Fibroblast of skin of abdomen (primary cell): ENCODE results near the gene RALGPS2.
A peak's percentile ranks its signal among the peaks of the same experiment; 100 is the strongest.

Experiments
- DNase-seq: peaks from one replicate; pipeline ENCODE4 v3.0.0-alpha.2; 2013

RALGPS2 gene

GRCh38 chr1:178926046-178926445, 201.0 kb downstream of the RALGPS2 start:
- no peak for DNase-seq

- no peak for DNase-seq
Measured at GRCh38 chr1:178927003-178927402, 202.0 kb downstream of the RALGPS2 start.

- no peak for DNase-seq
Measured at GRCh38 chr1:178928041-178928440, 203.0 kb downstream of the RALGPS2 start.

GRCh38 chr1:178928976-178929375, 203.9 kb downstream of the RALGPS2 start:
- no peak for DNase-seq

DNA sequence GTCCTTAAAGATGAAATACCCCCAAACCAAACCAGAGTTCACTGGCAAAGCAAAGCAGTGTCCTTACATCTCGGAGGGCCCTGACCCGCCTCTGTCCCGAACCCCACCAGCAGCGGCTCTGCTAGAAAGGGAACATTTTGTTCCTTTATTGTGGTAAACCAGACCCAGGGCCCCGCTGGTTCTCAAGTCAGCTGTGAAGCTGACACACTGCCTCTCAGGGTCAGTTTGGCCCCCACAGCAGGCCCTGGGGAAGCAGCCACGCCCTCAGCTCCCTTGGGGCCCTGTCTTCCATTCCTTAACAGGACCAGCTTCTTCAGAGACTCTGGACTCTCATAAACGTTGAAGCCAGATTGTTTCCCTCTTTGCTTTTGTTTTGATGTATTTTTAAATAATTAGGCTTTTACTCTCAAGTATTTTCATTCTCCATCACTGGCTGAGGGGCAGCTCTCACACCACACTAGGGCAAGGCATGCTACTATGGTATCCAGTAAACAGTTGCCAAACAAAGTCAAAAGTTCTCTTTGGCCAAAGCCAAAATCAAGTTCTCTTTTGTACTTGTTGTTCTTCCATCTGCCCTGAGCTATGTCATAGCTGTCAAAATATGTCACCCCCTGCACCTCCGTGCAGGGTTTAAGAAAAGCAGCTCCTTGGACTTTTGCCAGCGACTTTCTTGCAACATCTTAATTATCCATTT, 207.0 kb downstream of the RALGPS2 start:
- peak; percentile 52 for DNase-seq

GRCh38 chr1:178932552-178932906, 207.5 kb downstream of the RALGPS2 start:
- no peak for DNase-seq

DNA sequence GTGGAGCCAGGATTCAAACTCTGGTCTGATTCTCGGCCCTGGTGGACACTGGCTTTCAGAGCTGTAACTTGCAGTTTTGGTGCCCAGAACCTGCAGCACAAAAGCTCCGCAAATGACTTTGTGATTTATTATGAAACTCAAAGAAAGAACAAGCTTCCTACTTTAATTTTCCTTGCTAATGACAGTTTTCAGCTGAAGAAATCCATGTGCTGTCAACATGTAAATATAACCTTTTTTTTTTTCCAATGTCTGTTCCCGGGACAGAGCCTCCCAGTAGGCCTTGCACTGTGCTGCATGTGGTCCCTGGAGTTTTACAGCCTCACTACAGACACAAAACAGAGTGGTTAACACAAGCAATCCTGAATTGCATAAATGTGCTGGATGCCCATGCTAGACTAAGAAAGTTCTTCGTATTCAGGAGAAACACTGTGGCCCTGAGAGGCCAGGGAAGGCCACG, 208.1 kb downstream of the RALGPS2 start:
- DNase-seq, result no peak

DNA sequence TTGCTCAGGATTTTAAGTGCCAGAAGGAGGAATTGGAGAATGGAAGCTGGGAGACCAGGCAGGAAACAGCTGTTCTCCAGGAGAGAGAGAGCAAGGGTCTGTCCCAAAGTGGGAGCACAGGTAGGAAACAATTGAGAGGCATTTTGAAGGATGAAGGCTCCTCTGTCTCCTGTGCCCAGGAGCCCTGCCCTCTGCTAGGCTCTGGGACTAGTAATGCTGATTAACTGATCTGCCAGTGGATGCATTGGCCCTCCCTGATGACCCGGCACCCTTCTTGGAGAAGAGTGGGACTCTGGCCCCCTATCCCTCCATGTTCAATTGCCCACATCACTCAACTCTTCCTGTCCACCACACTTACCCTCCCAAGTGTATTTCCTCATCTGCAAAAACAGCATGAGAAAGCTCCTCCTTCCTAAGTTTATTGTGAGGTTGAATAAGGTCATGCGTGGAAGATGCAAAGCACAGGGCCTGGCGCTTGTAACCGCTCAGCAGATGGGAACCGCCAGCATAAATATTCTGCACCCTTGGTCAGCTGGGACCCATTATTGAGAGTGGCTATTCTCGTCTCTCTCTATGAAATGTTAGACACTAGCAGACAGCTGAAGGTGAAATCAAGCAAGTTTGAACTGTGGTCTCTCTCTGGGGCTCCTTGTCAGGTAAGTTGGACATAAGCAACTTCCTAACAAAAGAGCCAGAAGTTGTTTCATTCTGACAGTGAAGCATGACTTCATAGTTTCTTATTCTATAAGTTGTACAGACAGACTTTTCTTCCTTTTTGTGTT, 208.9 kb downstream of the RALGPS2 start:
- DNase-seq, result no peak

DNA sequence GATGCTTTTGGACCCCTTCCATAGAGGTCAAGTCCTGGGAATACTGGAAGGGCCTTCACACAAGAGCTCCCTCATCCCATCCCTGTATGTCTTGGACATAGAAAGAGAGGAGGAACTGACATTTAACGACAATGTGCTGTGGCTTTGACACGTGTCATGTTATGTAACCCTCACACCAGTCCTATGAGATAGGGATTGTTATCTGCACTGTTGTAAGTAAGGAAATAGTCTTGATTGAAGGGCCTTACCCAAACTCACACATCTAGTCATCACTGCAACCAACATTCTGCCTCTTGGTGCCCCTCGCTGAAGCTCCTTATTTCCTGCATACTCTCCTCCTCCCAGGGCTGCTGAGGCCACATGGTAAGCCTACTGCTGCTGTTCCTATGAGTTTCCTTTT, 209.5 kb downstream of the RALGPS2 start:
- DNase-seq, result no peak

GRCh38 chr1:178935610-178936009, 210.6 kb downstream of the RALGPS2 start:
- no peak for DNase-seq

GRCh38 chr1:178937695-178938094, 212.7 kb downstream of the RALGPS2 start:
- DNase-seq, result no peak

DNA sequence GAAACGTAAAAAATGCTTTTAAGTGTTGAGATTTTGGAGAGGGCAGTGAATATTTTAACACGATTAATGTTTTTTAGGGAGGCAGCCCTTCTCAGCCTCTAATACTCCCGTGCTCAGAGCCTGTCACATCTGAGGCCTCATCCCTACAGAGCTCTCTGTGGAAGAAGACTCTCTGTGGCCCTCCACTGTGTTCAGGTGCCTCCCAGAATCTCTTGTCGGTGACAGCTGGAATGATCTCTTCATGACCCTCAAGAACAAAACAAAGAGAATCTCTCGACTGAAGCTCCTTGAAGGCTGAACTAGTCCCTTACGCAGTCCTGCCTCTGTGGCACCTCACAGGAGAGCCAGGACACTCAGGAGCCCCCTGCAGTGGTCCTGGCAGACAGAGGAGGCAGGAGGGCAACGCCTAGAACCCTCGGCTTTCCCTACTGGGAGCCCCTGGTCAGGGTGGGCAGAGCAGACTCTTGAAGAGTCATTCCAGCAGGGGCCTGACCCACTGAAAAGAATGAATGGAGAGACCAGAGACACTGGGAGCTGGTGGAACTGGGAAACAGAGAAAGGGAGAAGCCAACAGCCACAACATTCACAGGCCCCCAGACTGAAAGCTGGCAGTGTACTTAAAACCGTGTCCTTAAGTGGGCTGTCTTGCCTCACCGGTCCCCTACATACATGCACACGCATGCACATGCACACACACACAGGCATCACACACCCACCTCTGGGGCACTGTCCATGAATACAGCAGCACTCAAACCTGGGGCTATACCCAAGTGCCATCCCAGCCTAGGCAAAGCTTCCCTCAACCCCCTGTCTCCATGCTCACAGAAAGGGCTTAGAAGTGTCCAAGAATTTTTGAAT, 213.3 kb downstream of the RALGPS2 start:
- DNase-seq, result no peak

GRCh38 chr1:178938959-178939317, 213.9 kb downstream of the RALGPS2 start:
- peak; percentile 85 for DNase-seq

DNA sequence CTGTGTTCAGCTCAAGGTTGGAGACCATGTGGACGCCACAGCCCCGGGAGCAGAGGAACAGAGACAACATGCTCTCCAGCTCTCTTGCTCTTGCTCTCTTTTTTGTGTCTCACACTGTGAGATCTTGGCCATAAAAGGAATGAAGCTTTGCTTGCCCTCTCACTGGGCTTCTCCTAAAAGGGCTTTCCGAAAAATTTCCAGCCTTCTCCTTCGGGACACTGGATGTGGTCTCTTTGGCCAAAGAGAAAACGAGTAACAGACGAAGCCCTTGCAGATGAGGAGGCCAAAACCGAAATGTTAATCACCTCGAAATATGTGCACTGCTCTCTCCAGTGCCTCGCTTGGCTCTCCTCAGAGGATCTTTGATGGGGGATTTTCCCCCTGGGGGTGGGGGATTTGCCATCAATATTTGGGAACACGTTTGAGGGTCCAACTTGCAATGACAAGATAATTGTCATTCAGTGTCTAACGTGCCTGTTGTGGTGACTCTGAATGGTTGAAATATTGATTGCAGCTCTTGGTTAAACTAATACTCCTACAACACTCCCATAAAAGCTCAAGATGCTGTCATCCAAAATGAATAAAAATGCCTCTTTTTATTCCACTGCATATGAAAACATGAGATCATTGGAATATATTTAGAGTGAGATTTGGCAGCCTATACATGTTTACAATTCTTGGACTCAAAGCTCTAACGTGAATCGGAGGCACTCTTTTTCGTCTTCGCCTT, 214.5 kb downstream of the RALGPS2 start:
- DNase-seq, result peak; percentile 66

- peak; percentile 77 for DNase-seq
Measured at GRCh38 chr1:178940068-178940765, 215.2 kb downstream of the RALGPS2 start.

GRCh38 chr1:178941261-178941689, 216.2 kb downstream of the RALGPS2 start:
- no peak for DNase-seq

GRCh38 chr1:178941849-178942248, 216.8 kb downstream of the RALGPS2 start:
- no peak for DNase-seq

- peak; percentile 76 for DNase-seq
Measured at GRCh38 chr1:178942285-178943198, 217.5 kb downstream of the RALGPS2 start.

- DNase-seq, result no peak
Measured at GRCh38 chr1:178944729-178945128, 219.7 kb downstream of the RALGPS2 start.

DNA sequence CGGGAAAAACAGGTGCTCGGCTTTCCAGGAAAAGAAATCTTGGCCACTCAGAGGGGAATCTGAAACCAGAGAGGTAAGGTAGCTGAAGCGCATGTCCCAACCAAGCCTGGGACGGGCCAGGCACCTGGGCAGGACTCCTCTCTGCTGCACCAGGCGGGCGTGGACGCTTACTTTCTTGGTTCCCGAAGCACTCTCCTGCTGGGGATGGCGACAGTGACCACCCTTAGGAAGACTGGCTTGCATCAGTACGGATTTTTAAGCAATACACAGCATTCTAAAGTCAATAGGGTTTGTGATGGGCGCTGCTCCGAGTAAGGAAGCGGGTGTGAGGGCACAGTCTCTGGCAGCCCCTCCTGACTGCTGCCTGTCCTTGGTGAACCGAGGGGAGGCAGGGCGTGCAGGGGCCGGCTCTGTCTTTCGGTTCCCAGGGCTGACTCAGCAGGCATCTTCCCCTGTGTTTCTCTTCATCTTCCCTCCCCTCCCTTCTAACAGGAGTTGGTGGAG, 220.8 kb downstream of the RALGPS2 start:
- peak; percentile 26 for DNase-seq
